IMR-90 (cell line): ENCODE results near the gene EGLN3. TPM values are rescaled to one million over a fixed set of nuclear protein-coding genes. Genes with fewer than 3 reads are reported as not detected.

Experiments
- ATAC-seq: fragments of 200-7000 bp; cut with Tn5 transposase; 2 replicates; pipeline ENCODE4 v1.9.1; 2020; ENCODE audit warnings: low read depth, mild to moderate bottlenecking, moderate library complexity
- BruUV-seq: library from RNA; stranded (reverse); fragments of 400-500 nt; replicated peaks from 2 replicates; lab custom pipeline; 2021; lab: Mats Ljungman, UMichigan
- CTCF ChIA-PET: fragments of 300-600 bp; formaldehyde crosslinking; extraction: SDS; loops from one replicate; lab custom pipeline; 2021; ENCODE audit warnings: antibody characterized with exemption; lab: Yijun Ruan, JAX
- POLR2A ChIA-PET: fragments of 300-600 bp; sonication (Branson Sonifier 250); formaldehyde crosslinking; loops from one replicate; lab custom pipeline; 2022; ENCODE audit warnings: antibody characterized with exemption; ENCODE audit not compliant: unreplicated experiment; lab: Charles Lee
- DNase-seq: peaks from one replicate; pipeline ENCODE4 v3.0.0; 2013
- H2AFZ ChIP-seq: replicated peaks from 2 replicates; pipeline ENCODE3; 2013; ENCODE audit warnings: low read length, mild to moderate bottlenecking; ENCODE audit not compliant: poor library complexity
- H2AK5ac ChIP-seq: 2 replicates; pipeline ENCODE4 v1.6.1; 2013; ENCODE audit warnings: low read depth, low read length, inconsistent platforms
- H2AK9ac ChIP-seq: replicated peaks from 2 replicates; pipeline ENCODE3; 2013; ENCODE audit warnings: mild to moderate bottlenecking, low read depth, low read length, moderate library complexity; ENCODE audit not compliant: poor library complexity
- H2BK120ac ChIP-seq: 2 replicates; pipeline ENCODE4 v1.6.1; 2013; ENCODE audit warnings: low read depth, low read length, inconsistent platforms
- H2BK15ac ChIP-seq: 3 replicates; pipeline ENCODE4 v1.6.1; 2013; ENCODE audit warnings: low read depth, low read length, inconsistent platforms
- H2BK20ac ChIP-seq: 2 replicates; pipeline ENCODE4 v1.6.1; 2013; ENCODE audit warnings: low read depth, mild to moderate bottlenecking, inconsistent platforms, low read length, moderate library complexity
- H2BK5ac ChIP-seq: 2 replicates; pipeline ENCODE4 v1.6.1; 2013; ENCODE audit warnings: mild to moderate bottlenecking, low read depth, low read length, inconsistent platforms; ENCODE audit not compliant: poor library complexity, severe bottlenecking
- H3K14ac ChIP-seq: replicated peaks from 2 replicates; pipeline ENCODE4 v1.6.1; 2013; ENCODE audit warnings: low read depth, low read length, inconsistent platforms
- H3K18ac ChIP-seq: 2 replicates; pipeline ENCODE4 v1.6.1; 2013; ENCODE audit warnings: low read depth, low read length, control low read depth
- H3K23ac ChIP-seq: 2 replicates; pipeline ENCODE4 v1.6.1; 2013; ENCODE audit warnings: low read depth, low read length, inconsistent platforms
- H3K27ac ChIP-seq: 2 replicates; pipeline ENCODE4 v1.5.1; 2013; ENCODE audit warnings: mild to moderate bottlenecking, control low read depth, low read length; ENCODE audit not compliant: insufficient read depth
- H3K27me3 ChIP-seq: 2 replicates; pipeline ENCODE4 v1.6.1; 2013; ENCODE audit warnings: low read length; ENCODE audit not compliant: control insufficient read depth, insufficient read depth
- H3K36me3 ChIP-seq: 2 replicates; pipeline ENCODE4 v1.6.1; 2013; ENCODE audit warnings: low read length, mixed read lengths; ENCODE audit not compliant: control insufficient read depth, insufficient read depth
- H3K4ac ChIP-seq: 2 replicates; pipeline ENCODE4 v1.6.1; 2013; ENCODE audit warnings: low read depth, low read length, inconsistent platforms
- H3K4me1 ChIP-seq: 2 replicates; pipeline ENCODE4 v1.6.1; 2013; ENCODE audit warnings: low read length, mixed read lengths; ENCODE audit not compliant: control insufficient read depth, insufficient read depth
- H3K4me2 ChIP-seq: 2 replicates; pipeline ENCODE4 v1.6.1; 2013; ENCODE audit warnings: low read depth, mild to moderate bottlenecking, control low read depth, low read length, moderate library complexity
- H3K4me3 ChIP-seq: 2 replicates; pipeline ENCODE4 v1.5.1; 2013; ENCODE audit warnings: low read depth, mild to moderate bottlenecking, control low read depth, low read length, moderate library complexity; ENCODE audit not compliant: insufficient read depth
- H3K56ac ChIP-seq: 2 replicates; pipeline ENCODE4 v1.6.1; 2013; ENCODE audit warnings: low read length, inconsistent platforms; ENCODE audit not compliant: insufficient read depth; ENCODE audit errors: extremely low read depth
- H3K79me1 ChIP-seq, 2 experiments: 2 replicates each; pipeline ENCODE4 v1.6.1; 2013; ENCODE audit warnings: low read length in 2 of 2, inconsistent platforms in 1 of 2, low read depth in 1 of 2
- H3K9ac ChIP-seq: 2 replicates; pipeline ENCODE4 v1.6.1; 2013; ENCODE audit warnings: low read depth, low read length, control low read depth
- H3K9me1 ChIP-seq: 2 replicates; pipeline ENCODE4 v1.6.1; 2013; ENCODE audit warnings: low read length, inconsistent platforms; ENCODE audit not compliant: insufficient read depth
- H3K9me3 ChIP-seq: 2 replicates; pipeline ENCODE4 v1.6.1; 2013; ENCODE audit warnings: low read length; ENCODE audit not compliant: control insufficient read depth, insufficient read depth
- H4K20me1 ChIP-seq: 2 replicates; pipeline ENCODE4 v1.6.1; 2013; ENCODE audit warnings: low read length, inconsistent platforms; ENCODE audit not compliant: insufficient read depth
- H4K5ac ChIP-seq: 2 replicates; pipeline ENCODE4 v1.6.1; 2013; ENCODE audit warnings: mild to moderate bottlenecking, low read depth, low read length, control low read depth
- H4K8ac ChIP-seq, 2 experiments: 2 replicates each; pipeline ENCODE4 v1.6.1; 2013; ENCODE audit warnings: low read depth in 2 of 2, low read length in 2 of 2, control low read depth in 1 of 2, inconsistent platforms in 1 of 2
- H4K91ac ChIP-seq: 2 replicates; pipeline ENCODE4 v1.6.1; 2013; ENCODE audit warnings: low read depth, low read length, inconsistent platforms; ENCODE audit not compliant: insufficient read depth
- BHLHE40 ChIP-seq: fragments of 150-350 bp; IDR thresholded peaks from 2 replicates; pipeline ENCODE4 v1.6.1; 2016; ENCODE audit warnings: mild to moderate bottlenecking, low read depth, low read length
- CEBPB ChIP-seq: IDR thresholded peaks from 2 replicates; pipeline ENCODE4 v1.6.1; 2012; ENCODE audit warnings: low read depth, low read length, improper control_type of control experiment
- CHD1 ChIP-seq: IDR thresholded peaks from 2 replicates; pipeline ENCODE4 v1.6.1; 2012; ENCODE audit warnings: low read depth, low read length, improper control_type of control experiment
- FOS ChIP-seq: fragments of 150-350 bp; IDR thresholded peaks from 2 replicates; pipeline ENCODE4 v1.6.1; 2016; ENCODE audit warnings: low read depth, low read length
- MAFK ChIP-seq: IDR thresholded peaks from 2 replicates; pipeline ENCODE4 v1.6.1; 2012; ENCODE audit warnings: low read depth, low read length, improper control_type of control experiment
- MAZ ChIP-seq: IDR thresholded peaks from 2 replicates; pipeline ENCODE4 v1.6.1; 2012; ENCODE audit warnings: low read depth, mild to moderate bottlenecking, low read length, improper control_type of control experiment, moderate library complexity, borderline replicate concordance
- MXI1 ChIP-seq: IDR thresholded peaks from 2 replicates; pipeline ENCODE4 v1.6.1; 2012; ENCODE audit warnings: low read depth, mild to moderate bottlenecking, low read length, moderate library complexity, borderline replicate concordance
- NFE2L2 ChIP-seq: fragments of 150-350 bp; IDR thresholded peaks from 2 replicates; pipeline ENCODE4 v1.6.1; 2016; ENCODE audit warnings: low read depth, mild to moderate bottlenecking, low read length
- RAD21 ChIP-seq: IDR thresholded peaks from 2 replicates; pipeline ENCODE4 v1.6.1; 2012; ENCODE audit warnings: low read length, improper control_type of control experiment
- SMC3 ChIP-seq: fragments of 150-350 bp; IDR thresholded peaks from 2 replicates; pipeline ENCODE4 v1.6.1; 2016; ENCODE audit warnings: low read depth, mild to moderate bottlenecking, antibody characterized with exemption, low read length, moderate library complexity
- WGBS, 2 experiments: methylation state at CpG; one replicate each; pipeline versions ENCODE4 v1.1.5 to v1.1.7; 2013; ENCODE audit warnings: missing lambda C conversion rate in 2 of 2; ENCODE audit not compliant: insufficient read length in 1 of 2; ENCODE audit errors: extremely low coverage in 2 of 2; 5-methylcytosine and 5-hydroxymethylcytosine counted together
- dilution Hi-C: fragments of 300-500 bp; cut with HindIII; formaldehyde crosslinking; loops from one replicate; pipeline ENCODE4 v1.14.3; 2018; ENCODE audit warnings: low sequenced_read_pairs; ENCODE audit not compliant: unreplicated experiment
- in situ Hi-C: fragments of 300-500 bp; cut with MboI; formaldehyde crosslinking; loops from 3 replicates; pipeline ENCODE4 v1.14.3; 2019; ENCODE audit warnings: low sequenced_read_pairs, inconsistent platforms, mixed read lengths
- intact Hi-C: fragments of 100-400 bp; cut with micrococcal nuclease; formaldehyde crosslinking; loops from 2 replicates; pipeline ENCODE4 v1.10.0; 2022
- polyA plus RNA-seq, 3 experiments: library from polyadenylated mRNA; depleted of rRNA; stranded (reverse); fragments of >200 nt; gene quantifications; 2 replicates each; pipeline ENCODE4 v1.2.3, GENCODE V29; 2012; ENCODE audit warnings: low replicate concordance in 1 of 3
- total RNA-seq: library from RNA; depleted of rRNA; stranded (reverse); fragments of >200 nt; gene quantifications from 2 replicates; pipeline ENCODE4 v1.2.3, GENCODE V29; 2012
- TF ChIP-seq, protein P1 (sequence below): conservative IDR thresholded peaks from 2 replicates; pipeline ENCODE4 v1.5.1; 2012; ENCODE audit warnings: mild to moderate bottlenecking, low read depth, low read length, improper control_type of control experiment
- TF ChIP-seq, protein P2 (sequence below): fragments of 150-350 bp; IDR thresholded peaks from 2 replicates; pipeline ENCODE4 v1.6.1; 2016; ENCODE audit warnings: low read depth, mild to moderate bottlenecking, low read length, moderate library complexity, borderline replicate concordance
- TF ChIP-seq, protein P3 (sequence below): fragments of 150-350 bp; IDR thresholded peaks from 2 replicates; pipeline ENCODE4 v1.6.1; 2017; ENCODE audit warnings: mild to moderate bottlenecking, antibody characterized with exemption, low read length, low read depth

The EGLN3 gene
- total and polyA plus RNA-seq, 2 of the 4 experiments (the other 2 are of a cell fraction) = under 0.01 to 0.03 TPM

DNA sequence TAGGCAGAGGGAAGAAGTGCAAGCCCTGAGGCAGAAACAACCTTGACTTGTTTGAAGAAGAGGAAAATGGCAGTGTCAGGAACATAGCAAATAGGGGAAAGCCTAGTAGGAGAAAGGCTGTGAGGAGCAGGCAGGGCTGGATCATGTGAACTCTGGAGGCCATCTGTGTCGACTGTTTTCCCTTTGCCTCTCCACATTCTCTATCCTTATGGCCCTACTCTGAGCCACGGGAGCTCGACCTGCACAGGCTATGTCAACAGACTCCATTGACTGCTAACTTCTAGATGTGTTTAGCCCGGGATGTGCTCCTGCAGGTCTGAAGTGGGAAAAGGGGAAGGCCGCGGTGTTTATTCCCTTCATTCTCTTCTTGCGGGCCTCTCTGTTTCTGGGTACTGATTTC is 35.2 kb downstream of the EGLN3 start:
- H4K5ac ChIP-seq = no peak overlapping the region
- H2AK9ac ChIP-seq = no peak overlapping the region
- no peak overlapping the region for H2AFZ ChIP-seq
- no peak overlapping the region for H4K8ac ChIP-seq
- H3K9ac ChIP-seq = no peak overlapping the region
- ChIA-PET CTCF (no interaction called here), POLR2A (no interaction called here)
- H3K27ac ChIP-seq = no peak overlapping the region
- DNase-seq (no peak), ATAC-seq (no peak)
- no peaks in the 10 kb centered on the region for H3K4me1 ChIP-seq
- no CpG with 5 or more reads among the region's 7 CpGs for WGBS, 2 experiments
- no peak overlapping the region for H3K4me2 ChIP-seq
- no peak overlapping the region for H2BK5ac ChIP-seq
- no peaks in the 10 kb centered on the region for H3K27me3 ChIP-seq
- no peak overlapping the region for H3K23ac ChIP-seq
- in situ Hi-C loops = no loop called here
- no peak overlapping the region for H2BK20ac ChIP-seq
- no peaks in the 10 kb centered on the region for H3K9me3 ChIP-seq
- H3K14ac ChIP-seq = no peak overlapping the region
- TF ChIP-seq, protein P1, sequence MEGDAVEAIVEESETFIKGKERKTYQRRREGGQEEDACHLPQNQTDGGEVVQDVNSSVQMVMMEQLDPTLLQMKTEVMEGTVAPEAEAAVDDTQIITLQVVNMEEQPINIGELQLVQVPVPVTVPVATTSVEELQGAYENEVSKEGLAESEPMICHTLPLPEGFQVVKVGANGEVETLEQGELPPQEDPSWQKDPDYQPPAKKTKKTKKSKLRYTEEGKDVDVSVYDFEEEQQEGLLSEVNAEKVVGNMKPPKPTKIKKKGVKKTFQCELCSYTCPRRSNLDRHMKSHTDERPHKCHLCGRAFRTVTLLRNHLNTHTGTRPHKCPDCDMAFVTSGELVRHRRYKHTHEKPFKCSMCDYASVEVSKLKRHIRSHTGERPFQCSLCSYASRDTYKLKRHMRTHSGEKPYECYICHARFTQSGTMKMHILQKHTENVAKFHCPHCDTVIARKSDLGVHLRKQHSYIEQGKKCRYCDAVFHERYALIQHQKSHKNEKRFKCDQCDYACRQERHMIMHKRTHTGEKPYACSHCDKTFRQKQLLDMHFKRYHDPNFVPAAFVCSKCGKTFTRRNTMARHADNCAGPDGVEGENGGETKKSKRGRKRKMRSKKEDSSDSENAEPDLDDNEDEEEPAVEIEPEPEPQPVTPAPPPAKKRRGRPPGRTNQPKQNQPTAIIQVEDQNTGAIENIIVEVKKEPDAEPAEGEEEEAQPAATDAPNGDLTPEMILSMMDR = no peak
- no peak for TF ChIP-seq MXI1
- TF ChIP-seq, protein P2, sequence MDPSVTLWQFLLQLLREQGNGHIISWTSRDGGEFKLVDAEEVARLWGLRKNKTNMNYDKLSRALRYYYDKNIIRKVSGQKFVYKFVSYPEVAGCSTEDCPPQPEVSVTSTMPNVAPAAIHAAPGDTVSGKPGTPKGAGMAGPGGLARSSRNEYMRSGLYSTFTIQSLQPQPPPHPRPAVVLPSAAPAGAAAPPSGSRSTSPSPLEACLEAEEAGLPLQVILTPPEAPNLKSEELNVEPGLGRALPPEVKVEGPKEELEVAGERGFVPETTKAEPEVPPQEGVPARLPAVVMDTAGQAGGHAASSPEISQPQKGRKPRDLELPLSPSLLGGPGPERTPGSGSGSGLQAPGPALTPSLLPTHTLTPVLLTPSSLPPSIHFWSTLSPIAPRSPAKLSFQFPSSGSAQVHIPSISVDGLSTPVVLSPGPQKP = no peak
- TF ChIP-seq MAZ = no peak
- no peak for TF ChIP-seq SMC3
- no peak for TF ChIP-seq FOS
- no peak for TF ChIP-seq BHLHE40
- TF ChIP-seq CEBPB = no peak
- TF ChIP-seq, protein P3, sequence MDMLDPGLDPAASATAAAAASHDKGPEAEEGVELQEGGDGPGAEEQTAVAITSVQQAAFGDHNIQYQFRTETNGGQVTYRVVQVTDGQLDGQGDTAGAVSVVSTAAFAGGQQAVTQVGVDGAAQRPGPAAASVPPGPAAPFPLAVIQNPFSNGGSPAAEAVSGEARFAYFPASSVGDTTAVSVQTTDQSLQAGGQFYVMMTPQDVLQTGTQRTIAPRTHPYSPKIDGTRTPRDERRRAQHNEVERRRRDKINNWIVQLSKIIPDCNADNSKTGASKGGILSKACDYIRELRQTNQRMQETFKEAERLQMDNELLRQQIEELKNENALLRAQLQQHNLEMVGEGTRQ = no peak
- no peak for TF ChIP-seq CHD1
- no peak for TF ChIP-seq NFE2L2
- TF ChIP-seq MAFK = no peak
- TF ChIP-seq RAD21 = no peak
- no TSS peak for BruUV-seq
- no peak overlapping the region for H4K91ac ChIP-seq
- no peaks in the 10 kb centered on the region for H3K36me3 ChIP-seq
- H3K18ac ChIP-seq = no peak overlapping the region
- no peaks in the 10 kb centered on the region for H3K9me1 ChIP-seq
- no peaks in the 10 kb centered on the region for H3K79me1 ChIP-seq
- dilution Hi-C loops = no loop called here
- H3K4ac ChIP-seq = no peak overlapping the region
- H2AK5ac ChIP-seq = no peak overlapping the region
- H2BK15ac ChIP-seq = no peak overlapping the region
- H2BK120ac ChIP-seq = no peak overlapping the region
- intact Hi-C loops = no loop called here
- no peak overlapping the region for H3K4me3 ChIP-seq
- no peaks in the 10 kb centered on the region for H4K20me1 ChIP-seq
- no peak overlapping the region for H3K56ac ChIP-seq
